HepG2 (cell line): Measurements from ENCODE around the gene CST4. TPM values are rescaled to one million over a fixed set of nuclear protein-coding genes. Genes with fewer than 3 reads are reported as not detected.

Source experiments
- ARHGAP35 ChIP-seq: sonication (generic); formaldehyde crosslinking; IDR thresholded peaks from 2 replicates; pipeline ENCODE4 v1.9.0; 2022; ENCODE audit warnings: mild to moderate bottlenecking, inconsistent platforms, moderate library complexity, missing genetic modification reagents, borderline replicate concordance
- EZH2 ChIP-seq: conservative IDR thresholded peaks from 2 replicates; pipeline ENCODE4 v1.6.1; 2012; ENCODE audit warnings: mild to moderate bottlenecking, low read depth, low read length, moderate library complexity
- NBN ChIP-seq: fragments of 450-650 bp; conservative IDR thresholded peaks from 2 replicates; pipeline ENCODE4 v1.6.1; 2017
- TCF7L2 ChIP-seq: IDR thresholded peaks from 2 replicates; pipeline ENCODE4 v1.6.1; 2011; ENCODE audit warnings: mild to moderate bottlenecking, low read depth, low read length, moderate library complexity
- ZFP90 ChIP-seq: sonication (generic); formaldehyde crosslinking; IDR thresholded peaks from 2 replicates; pipeline ENCODE4 v1.8.0; 2022; ENCODE audit warnings: missing genetic modification reagents, mild to moderate bottlenecking, inconsistent platforms, borderline replicate concordance
- ZNF234 ChIP-seq: sonication (generic); formaldehyde crosslinking; conservative IDR thresholded peaks from 2 replicates; pipeline ENCODE4 v1.5.1; 2020; ENCODE audit warnings: mild to moderate bottlenecking, missing genetic modification reagents
- ZNF670 ChIP-seq: sonication (generic); formaldehyde crosslinking; IDR thresholded peaks from 2 replicates; pipeline ENCODE4 v1.8.0; 2022; ENCODE audit warnings: mild to moderate bottlenecking, missing genetic modification reagents, borderline replicate concordance
- ZNF879 ChIP-seq: sonication (generic); formaldehyde crosslinking; IDR thresholded peaks from 2 replicates; pipeline ENCODE4 v1.8.1; 2023; ENCODE audit warnings: missing genetic modification reagents
- polyA plus RNA-seq, 8 experiments: library from polyadenylated mRNA; depleted of rRNA in 3 of 8; stranded (reverse) in 7 of 8; unstranded in 1 of 8; fragments of >200 nt; fragmentation: Illumina TruSeq in 4 of 8; extraction: Trizol in 4 of 8; gene quantifications; 2 replicates each; pipeline versions ENCODE4 v1.2.1 to v1.2.3, GENCODE V29; 2011 to 2016; ENCODE audit warnings: low read depth in 4 of 8, missing spikeins in 1 of 8, mixed read lengths in 1 of 8; ENCODE audit not compliant: insufficient read depth in 1 of 8
- total RNA-seq, 5 experiments: library from RNA; depleted of rRNA; stranded (reverse); fragments of >200 nt; fragmentation: Illumina TruSeq; extraction: Trizol; gene quantifications; 2 replicates each; pipeline ENCODE4 v1.2.3, GENCODE V29; 2016; ENCODE audit warnings: low read depth in 1 of 5
- TF ChIP-seq, protein P1 (sequence below): sonication (generic); formaldehyde crosslinking; IDR thresholded peaks from 2 replicates; pipeline ENCODE4 v1.5.0; 2020; ENCODE audit warnings: missing genetic modification reagents
- TF ChIP-seq, protein P2 (sequence below): sonication (generic); formaldehyde crosslinking; conservative IDR thresholded peaks from 2 replicates; pipeline ENCODE4 v1.4.0; 2020; ENCODE audit warnings: missing genetic modification reagents
- TF ChIP-seq, protein P3 (sequence below): sonication (generic); formaldehyde crosslinking; conservative IDR thresholded peaks from 2 replicates; pipeline ENCODE4 v1.8.0; 2022; ENCODE audit warnings: low read depth, missing genetic modification reagents
- TF ChIP-seq, protein P4 (sequence below): sonication (generic); formaldehyde crosslinking; conservative IDR thresholded peaks from 2 replicates; pipeline ENCODE4 v1.4.0; 2020; ENCODE audit warnings: missing genetic modification reagents
- TF ChIP-seq, protein P5 (sequence below): sonication (generic); formaldehyde crosslinking; IDR thresholded peaks from 2 replicates; pipeline ENCODE4 v1.9.0; 2021; ENCODE audit warnings: missing genetic modification reagents, mild to moderate bottlenecking, borderline replicate concordance
- TF ChIP-seq, protein P6 (sequence below): sonication (generic); formaldehyde crosslinking; IDR thresholded peaks from 2 replicates; pipeline ENCODE4 v1.5.0; 2020; ENCODE audit warnings: missing genetic modification reagents
- TF ChIP-seq, protein P7 (sequence below): sonication (generic); formaldehyde crosslinking; IDR thresholded peaks from 2 replicates; pipeline ENCODE4 v1.4.0; 2020; ENCODE audit warnings: missing genetic modification reagents, mild to moderate bottlenecking, borderline replicate concordance

Gene CST4
- total and polyA plus RNA-seq, 2 of the 13 experiments (the other 11 are each of a cell fraction or from before 2014, with no cell fraction given), result not detected

DNA sequence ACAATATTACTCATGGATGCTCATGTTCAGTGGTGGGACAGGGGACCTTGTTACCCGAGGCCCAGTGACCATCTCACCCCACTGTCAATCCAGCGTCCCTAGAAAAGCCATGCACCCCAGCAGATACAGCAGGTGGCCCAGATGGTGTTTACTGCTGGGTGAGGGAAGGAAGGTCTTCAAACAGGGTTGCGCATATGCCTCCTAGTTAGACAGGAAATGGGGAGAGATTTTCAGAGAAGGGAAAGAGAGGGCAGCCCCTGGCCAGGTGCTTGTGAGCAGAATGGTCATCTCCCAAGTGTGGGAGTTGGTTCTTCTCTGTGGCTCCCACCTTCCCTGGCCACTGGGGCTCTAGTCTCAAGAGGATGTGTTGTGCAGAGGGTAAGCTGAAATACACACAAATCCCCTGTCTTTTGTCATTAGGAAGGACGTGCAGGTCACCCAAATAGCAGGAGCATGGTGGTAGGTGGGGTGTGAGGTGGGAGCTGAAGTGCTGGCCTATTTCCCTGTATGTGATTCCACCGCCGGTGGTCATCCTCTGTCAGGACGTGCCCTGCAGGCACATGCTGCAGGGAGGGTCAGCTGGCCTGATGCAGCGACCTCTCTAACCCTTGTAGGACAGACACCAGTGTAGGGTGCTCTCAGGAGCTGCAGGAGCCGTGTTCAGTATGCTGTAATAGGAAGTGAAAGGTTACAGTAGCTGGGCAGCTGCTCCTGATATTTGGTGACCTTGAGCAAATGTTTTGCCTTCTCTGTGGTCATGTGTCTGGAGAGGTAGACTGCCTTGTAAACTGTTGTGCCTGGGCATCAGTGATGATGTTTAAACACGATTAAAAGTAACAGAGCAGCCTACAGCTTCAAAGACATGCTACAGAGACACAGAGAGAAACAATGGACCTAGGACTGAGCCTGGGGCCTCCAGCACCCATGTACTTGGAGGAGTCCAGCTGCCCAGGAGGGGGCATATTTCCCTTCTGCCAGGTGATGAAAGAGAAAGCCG is 47.9 kb downstream of the CST4 start (continued):
- TF ChIP-seq, protein P1, sequence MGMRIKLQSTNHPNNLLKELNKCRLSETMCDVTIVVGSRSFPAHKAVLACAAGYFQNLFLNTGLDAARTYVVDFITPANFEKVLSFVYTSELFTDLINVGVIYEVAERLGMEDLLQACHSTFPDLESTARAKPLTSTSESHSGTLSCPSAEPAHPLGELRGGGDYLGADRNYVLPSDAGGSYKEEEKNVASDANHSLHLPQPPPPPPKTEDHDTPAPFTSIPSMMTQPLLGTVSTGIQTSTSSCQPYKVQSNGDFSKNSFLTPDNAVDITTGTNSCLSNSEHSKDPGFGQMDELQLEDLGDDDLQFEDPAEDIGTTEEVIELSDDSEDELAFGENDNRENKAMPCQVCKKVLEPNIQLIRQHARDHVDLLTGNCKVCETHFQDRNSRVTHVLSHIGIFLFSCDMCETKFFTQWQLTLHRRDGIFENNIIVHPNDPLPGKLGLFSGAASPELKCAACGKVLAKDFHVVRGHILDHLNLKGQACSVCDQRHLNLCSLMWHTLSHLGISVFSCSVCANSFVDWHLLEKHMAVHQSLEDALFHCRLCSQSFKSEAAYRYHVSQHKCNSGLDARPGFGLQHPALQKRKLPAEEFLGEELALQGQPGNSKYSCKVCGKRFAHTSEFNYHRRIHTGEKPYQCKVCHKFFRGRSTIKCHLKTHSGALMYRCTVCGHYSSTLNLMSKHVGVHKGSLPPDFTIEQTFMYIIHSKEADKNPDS (CRISPR knock-in tag), result no peak
- no peak for TF ChIP-seq TCF7L2
- TF ChIP-seq ARHGAP35 (CRISPR knock-in tag), result no peak
- TF ChIP-seq, protein P2, sequence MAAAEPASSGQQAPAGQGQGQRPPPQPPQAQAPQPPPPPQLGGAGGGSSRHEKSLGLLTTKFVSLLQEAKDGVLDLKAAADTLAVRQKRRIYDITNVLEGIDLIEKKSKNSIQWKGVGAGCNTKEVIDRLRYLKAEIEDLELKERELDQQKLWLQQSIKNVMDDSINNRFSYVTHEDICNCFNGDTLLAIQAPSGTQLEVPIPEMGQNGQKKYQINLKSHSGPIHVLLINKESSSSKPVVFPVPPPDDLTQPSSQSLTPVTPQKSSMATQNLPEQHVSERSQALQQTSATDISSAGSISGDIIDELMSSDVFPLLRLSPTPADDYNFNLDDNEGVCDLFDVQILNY (CRISPR knock-in tag), result no peak
- TF ChIP-seq EZH2, result no peak
- TF ChIP-seq ZNF670 (CRISPR knock-in tag), result no peak
- TF ChIP-seq, protein P3, sequence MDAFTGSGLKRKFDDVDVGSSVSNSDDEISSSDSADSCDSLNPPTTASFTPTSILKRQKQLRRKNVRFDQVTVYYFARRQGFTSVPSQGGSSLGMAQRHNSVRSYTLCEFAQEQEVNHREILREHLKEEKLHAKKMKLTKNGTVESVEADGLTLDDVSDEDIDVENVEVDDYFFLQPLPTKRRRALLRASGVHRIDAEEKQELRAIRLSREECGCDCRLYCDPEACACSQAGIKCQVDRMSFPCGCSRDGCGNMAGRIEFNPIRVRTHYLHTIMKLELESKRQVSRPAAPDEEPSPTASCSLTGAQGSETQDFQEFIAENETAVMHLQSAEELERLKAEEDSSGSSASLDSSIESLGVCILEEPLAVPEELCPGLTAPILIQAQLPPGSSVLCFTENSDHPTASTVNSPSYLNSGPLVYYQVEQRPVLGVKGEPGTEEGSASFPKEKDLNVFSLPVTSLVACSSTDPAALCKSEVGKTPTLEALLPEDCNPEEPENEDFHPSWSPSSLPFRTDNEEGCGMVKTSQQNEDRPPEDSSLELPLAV (CRISPR knock-in tag), result no peak
- TF ChIP-seq ZFP90 (CRISPR knock-in tag), result no peak
- no peak for TF ChIP-seq NBN
- no peak for TF ChIP-seq ZNF234 (CRISPR knock-in tag)
- TF ChIP-seq, protein P4, sequence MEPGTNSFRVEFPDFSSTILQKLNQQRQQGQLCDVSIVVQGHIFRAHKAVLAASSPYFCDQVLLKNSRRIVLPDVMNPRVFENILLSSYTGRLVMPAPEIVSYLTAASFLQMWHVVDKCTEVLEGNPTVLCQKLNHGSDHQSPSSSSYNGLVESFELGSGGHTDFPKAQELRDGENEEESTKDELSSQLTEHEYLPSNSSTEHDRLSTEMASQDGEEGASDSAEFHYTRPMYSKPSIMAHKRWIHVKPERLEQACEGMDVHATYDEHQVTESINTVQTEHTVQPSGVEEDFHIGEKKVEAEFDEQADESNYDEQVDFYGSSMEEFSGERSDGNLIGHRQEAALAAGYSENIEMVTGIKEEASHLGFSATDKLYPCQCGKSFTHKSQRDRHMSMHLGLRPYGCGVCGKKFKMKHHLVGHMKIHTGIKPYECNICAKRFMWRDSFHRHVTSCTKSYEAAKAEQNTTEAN (CRISPR knock-in tag), result peak; percentile 57; the same call in 1 of the 2 replicates
- TF ChIP-seq, protein P5, sequence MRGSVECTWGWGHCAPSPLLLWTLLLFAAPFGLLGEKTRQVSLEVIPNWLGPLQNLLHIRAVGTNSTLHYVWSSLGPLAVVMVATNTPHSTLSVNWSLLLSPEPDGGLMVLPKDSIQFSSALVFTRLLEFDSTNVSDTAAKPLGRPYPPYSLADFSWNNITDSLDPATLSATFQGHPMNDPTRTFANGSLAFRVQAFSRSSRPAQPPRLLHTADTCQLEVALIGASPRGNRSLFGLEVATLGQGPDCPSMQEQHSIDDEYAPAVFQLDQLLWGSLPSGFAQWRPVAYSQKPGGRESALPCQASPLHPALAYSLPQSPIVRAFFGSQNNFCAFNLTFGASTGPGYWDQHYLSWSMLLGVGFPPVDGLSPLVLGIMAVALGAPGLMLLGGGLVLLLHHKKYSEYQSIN, result no peak
- TF ChIP-seq, protein P6, sequence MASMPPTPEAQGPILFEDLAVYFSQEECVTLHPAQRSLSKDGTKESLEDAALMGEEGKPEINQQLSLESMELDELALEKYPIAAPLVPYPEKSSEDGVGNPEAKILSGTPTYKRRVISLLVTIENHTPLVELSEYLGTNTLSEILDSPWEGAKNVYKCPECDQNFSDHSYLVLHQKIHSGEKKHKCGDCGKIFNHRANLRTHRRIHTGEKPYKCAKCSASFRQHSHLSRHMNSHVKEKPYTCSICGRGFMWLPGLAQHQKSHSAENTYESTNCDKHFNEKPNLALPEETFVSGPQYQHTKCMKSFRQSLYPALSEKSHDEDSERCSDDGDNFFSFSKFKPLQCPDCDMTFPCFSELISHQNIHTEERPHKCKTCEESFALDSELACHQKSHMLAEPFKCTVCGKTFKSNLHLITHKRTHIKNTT (CRISPR knock-in tag), result no peak
- TF ChIP-seq, protein P7, sequence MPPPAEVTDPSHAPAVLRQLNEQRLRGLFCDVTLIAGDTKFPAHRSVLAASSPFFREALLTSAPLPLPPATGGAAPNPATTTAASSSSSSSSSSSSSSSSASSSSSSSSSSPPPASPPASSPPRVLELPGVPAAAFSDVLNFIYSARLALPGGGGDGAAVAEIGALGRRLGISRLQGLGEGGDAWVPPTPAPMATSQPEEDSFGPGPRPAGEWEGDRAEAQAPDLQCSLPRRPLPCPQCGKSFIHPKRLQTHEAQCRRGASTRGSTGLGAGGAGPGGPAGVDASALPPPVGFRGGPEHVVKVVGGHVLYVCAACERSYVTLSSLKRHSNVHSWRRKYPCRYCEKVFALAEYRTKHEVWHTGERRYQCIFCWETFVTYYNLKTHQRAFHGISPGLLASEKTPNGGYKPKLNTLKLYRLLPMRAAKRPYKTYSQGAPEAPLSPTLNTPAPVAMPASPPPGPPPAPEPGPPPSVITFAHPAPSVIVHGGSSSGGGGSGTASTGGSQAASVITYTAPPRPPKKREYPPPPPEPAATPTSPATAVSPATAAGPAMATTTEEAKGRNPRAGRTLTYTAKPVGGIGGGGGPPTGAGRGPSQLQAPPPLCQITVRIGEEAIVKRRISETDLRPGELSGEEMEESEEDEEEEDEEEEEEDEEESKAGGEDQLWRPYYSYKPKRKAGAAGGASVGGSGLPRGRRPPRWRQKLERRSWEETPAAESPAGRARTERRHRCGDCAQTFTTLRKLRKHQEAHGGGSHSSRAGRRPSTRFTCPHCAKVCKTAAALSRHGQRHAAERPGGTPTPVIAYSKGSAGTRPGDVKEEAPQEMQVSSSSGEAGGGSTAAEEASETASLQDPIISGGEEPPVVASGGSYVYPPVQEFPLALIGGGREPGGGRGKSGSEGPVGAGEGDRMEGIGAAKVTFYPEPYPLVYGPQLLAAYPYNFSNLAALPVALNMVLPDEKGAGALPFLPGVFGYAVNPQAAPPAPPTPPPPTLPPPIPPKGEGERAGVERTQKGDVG (CRISPR knock-in tag), result peak; percentile 19; the same call in 1 of the 2 replicates
- TF ChIP-seq ZNF879, result 0 out of 2 replicates have a peak, but pooled peaks have one; percentile 51
